HG03460 (cell line): ENCODE results near the gene PXK.
A peak's percentile ranks its signal among the peaks of the same experiment; 100 is the strongest.
"Not testable (repeated sequence)": the region's sequence is repeated elsewhere in the genome, so short reads cannot be mapped to it uniquely, and the experiment has no call there.

Source experiments
- ATAC-seq: cut with Tn5 transposase; IDR thresholded peaks from one replicate; pipeline ENCODE4 v1.9.1; 2021; ENCODE audit not compliant: unreplicated experiment

Gene PXK

DNA sequence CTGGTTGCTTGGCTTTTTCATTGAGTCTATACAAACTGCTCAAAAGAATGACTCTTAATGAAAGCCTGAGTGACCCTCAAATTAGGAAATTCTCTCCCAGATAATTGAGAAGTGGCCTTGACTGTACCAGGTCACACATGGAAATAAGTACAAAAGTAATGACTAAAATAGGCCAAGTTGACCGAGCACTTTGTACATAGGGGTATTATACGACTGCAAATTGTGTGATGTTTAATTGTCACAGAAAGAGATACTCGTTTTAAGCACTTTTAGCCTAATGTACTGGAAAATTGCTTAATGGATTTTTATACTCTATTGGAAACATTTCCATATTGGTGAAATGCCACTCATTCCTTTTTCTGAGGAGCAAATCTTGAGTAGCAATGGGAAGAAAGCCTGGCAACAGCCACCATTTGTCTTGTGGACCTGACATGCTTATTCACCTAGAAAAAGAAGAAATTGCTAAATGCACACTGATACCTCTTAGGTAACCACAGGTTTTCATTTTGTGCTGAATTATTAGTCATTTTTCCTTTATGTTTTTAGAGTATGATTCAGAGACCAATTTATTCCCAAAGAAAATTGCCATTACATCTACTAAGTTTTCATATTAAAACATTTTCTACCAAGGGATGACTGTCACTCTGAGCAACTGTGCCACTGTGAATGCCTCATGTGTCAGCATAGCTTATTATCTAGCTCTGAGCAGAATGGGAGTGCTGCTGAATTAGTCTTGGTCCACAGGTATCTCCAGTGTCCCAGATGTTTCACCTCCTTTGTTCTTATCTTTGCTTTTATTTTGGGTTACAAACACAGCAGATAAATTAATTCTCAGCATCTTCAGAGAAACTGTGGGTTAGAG, 8.9 kb upstream of the PXK start:
- ATAC-seq, result no peak

- no peak for ATAC-seq
These were observed 8.0 kb upstream of the PXK start for GRCh38 chr3:58324391-58325390.

- ATAC-seq, result no peak
These were observed 7.1 kb upstream of the PXK start for GRCh38 chr3:58325525-58325992.

DNA sequence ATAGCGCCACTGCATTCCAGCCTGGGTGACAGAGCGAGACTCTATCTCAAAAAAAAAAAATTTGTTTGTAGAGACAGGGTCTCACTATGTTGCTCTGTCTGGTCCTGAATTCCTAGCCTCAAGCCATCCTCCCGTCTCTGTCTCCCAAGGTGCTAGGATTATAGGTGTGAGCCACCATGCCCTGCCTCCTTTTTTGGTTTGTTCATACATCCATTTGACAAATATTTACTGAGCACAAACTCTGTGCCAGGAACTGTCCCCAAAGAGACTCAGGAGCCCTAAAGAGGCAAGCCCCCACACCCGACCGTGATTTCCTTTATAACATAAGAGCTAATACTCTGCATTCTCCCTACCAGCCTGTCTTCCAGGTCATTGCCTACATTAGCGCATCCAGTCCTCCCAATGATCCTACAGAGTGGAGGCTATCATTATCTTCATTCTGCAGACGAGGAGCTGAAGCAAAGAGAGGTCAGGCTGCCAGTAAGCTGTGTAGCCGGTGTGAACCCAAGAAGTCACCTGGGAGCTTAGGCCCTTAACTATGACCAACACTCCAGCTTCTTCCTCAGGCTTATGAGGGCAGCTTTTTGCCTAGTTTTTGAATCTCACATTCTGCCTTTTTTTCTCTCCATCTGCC, 6.3 kb upstream of the PXK start:
- no peak for ATAC-seq

DNA sequence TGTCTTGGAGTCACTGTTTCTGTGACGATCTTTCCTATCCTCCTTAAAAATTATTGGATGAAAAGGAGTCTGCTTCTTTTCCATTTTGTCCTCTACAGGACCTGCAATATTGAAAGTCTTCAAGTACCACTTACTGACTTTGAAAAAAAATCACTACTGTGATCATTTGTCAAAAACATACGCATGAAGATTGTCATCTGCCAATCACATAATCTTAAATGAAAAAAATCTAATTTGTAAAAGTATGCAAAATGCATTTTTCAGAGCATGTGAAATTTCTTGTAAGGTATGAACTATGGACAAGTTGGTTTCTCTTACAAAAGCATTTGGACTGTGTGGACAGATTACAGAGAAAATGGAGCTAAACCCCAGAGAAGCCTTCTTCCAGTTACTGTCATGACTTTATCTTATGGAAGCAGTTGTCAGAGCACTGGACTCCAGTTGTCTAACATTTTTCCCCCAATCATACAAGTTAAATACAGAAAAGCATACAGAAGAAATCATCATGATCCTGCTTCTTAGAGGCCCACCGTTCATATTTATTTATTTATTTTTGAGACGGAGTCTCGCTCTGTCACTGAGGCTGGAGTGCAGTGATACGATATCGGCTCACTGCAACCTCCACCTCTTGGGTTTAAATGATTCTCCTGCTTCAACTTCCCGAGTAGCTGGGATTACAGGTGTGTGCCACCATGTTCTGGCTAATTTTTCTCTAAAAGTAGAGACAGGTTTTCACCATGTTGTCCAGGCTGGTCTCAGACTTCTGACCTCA, 3.4 kb upstream of the PXK start:
- no peak for ATAC-seq

- ATAC-seq, result no peak
These were observed 2.7 kb upstream of the PXK start for GRCh38 chr3:58329922-58330413.

DNA sequence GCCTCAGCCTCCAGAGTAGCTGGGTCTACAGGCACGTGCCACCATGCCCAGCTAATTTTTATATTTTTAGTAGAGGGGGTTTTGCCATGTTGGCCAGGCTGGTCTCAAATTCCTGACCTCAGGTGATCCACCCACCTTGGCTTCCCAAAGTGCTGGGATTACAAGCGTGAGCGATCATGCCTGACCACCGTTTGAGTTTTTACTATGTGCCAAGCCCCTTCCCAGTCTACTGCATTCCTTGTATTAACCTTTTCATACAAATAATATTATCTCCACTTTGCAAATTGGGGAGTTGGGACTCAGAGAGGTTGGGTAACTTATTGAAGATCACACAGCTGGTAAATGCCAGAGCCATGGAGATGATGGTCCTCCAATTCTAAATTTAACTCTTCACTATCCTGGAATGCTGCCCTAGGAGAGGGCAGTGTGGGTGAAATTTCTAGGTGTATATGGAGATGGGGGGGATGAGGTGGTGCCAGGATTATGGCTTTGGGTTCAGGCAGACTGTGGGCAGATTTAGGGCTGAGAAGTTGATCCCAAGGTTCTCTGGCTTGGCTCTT, 1.0 kb upstream of the PXK start:
- ATAC-seq, result no peak

GRCh38 chr3:58333206-58334012, 717 bp downstream of the PXK start:
- peak; percentile 46 for ATAC-seq

GRCh38 chr3:58334013-58334321, 1.3 kb downstream of the PXK start:
- ATAC-seq, result no peak

DNA sequence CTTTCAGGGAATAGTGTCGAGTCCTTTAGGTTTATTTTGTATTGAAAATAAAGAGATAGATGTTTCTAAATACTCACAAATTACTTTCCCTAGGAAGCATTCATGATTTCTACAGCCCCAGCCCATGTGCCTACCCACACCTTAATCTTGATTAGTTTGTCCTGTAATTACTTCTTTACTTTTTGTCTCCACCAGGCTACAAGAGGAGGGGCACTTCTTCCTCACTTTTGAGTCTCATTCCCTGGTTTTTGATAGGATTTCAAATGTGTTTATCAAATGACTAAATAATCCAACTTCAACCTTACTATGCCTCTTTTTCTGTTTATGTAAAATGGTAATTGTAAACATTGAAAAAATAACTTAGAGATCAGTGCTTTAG, 1.8 kb downstream of the PXK start:
- ATAC-seq, result no peak

DNA sequence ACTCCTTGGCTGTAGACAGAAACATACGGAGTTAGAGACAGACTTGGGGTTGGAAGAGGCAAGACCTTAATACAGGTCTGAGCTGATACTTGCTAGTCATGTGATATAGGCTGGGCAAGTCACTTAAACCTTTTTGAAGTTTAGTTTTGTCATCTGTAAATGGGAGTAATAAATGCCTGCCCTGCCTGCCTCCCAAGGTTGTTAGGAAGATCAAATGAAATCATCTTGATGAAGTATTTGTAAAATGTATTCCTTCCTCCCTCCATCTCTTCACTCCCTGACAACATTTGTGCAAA, 2.9 kb downstream of the PXK start:
- no peak for ATAC-seq

DNA sequence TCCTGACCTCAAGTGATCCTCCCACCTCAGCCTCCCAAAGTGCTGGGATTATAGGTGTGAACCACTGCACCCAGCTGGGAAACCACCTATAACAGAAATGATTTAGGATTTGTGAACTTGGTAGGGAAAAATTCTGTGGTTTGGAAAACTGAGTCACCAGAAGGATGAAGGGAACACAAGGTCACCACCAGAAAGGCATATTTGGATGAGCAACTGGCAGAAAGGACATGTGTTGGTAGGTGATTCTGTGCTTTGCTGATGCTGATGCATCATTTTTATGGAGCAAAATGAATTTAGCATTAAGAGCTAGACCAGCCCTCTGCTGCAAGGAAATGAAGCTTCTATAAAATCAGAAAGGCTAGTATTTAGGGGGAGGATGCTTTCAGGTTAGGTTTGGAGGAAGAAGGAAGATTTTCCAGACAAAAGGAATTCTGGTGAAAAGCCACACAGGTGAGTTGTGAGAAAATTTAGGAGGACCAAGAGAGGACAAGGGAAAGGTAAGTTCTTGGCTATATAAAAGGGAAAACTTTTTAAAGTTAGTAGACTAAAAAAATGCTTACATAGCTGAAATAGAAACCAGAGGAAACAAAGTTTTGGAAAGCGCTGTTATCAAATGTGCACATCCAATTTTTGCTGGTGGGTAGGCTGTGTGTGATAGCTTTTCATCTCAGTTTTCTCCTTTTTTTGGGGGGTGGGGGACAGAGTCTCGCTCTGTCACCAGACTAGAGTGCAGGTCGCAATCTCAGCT, 3.6 kb downstream of the PXK start:
- ATAC-seq, result no peak

- ATAC-seq, result no peak
These were observed 4.5 kb downstream of the PXK start for GRCh38 chr3:58337190-58337589.

- ATAC-seq, result not testable (repeated sequence)
These were observed 6.5 kb downstream of the PXK start for GRCh38 chr3:58339146-58339545.

DNA sequence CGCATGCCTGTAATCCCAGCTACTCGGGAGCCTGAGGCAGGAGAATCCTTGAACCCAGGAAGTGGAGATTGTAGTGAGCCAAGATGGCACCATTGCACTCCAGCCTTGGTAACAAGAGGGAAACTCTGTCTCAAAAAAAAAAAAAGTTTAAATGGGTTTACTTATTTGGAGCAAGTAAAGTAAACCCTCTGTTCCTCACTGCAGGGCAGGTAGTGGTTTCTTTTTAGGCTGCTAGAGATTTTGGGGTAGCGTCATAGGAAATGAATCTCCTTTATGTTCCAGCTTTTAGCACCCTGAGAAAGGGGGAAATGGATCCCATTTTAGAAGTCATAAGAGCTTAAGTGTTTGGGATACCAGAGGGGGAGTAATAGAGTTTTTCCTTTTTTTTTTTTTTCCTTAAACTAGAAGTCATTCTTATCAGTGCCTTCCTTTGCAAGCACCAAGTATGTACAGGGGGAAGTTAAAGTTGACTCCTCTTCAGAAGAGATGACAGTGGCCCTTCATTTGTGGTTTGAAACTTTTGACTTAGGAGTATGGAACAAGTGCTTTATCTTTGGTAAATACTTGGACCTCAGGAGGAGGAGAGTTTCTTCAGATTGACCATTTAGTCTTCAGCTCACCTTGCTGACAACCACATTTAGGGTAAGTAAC, 8.0 kb downstream of the PXK start:
- no peak for ATAC-seq

DNA sequence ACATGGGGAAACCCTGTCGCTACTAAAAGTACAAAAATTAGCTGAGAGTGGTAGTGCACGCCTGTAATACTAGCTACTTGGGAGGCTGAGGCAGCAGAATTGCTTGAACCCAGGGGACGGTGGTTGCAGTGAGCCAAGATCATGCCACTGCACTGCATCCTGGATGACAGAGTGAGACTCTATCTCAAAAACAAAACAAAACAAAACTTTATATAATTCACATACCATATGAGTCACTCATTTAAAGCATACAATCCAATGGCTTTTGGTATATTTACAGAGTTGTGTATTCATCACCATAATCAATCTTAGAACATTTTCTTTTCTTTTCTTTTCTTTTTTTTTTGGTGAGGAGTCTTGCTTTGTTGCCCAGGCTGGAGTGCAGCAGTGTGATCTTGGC, 8.7 kb downstream of the PXK start:
- ATAC-seq, result no peak

GRCh38 chr3:58342676-58343075, 10.0 kb downstream of the PXK start:
- ATAC-seq, result no peak

DNA sequence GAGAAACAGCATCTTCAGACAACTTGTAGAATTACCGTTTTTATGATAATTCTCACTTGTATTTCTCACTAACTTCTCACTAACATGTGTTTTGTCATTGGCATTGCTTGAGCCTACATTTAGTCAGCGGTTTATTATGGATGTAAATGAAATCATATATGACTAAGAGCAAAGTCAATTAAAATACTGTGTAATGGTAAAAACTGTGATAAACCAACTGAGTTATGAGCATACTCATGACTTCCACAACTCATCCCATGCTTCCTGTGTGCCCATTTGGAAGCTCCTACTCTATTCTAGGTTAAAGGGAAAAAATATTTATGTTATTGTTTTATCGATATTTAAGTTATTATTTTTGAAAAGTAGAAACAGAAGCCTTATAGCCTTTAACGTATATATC, 12.8 kb downstream of the PXK start:
- ATAC-seq, result no peak
